Limb (tissue), 2 donors: ENCODE measurements around the gene CENPT.
"Not testable (repeated sequence)": the region's sequence is repeated elsewhere in the genome, so short reads cannot be mapped to it uniquely, and the experiment has no call there.

Experiments
- DNase-seq, 2 donors: peaks; one replicate each; pipeline ENCODE4 v3.0.0-alpha.2; 2016; ENCODE audit errors: extremely low spot score in 2 of 2

Gene CENPT

GRCh38 chr16:67874372-67874771 lies 26.9 kb upstream of the CENPT start:
- DNase-seq, result no peak

DNA sequence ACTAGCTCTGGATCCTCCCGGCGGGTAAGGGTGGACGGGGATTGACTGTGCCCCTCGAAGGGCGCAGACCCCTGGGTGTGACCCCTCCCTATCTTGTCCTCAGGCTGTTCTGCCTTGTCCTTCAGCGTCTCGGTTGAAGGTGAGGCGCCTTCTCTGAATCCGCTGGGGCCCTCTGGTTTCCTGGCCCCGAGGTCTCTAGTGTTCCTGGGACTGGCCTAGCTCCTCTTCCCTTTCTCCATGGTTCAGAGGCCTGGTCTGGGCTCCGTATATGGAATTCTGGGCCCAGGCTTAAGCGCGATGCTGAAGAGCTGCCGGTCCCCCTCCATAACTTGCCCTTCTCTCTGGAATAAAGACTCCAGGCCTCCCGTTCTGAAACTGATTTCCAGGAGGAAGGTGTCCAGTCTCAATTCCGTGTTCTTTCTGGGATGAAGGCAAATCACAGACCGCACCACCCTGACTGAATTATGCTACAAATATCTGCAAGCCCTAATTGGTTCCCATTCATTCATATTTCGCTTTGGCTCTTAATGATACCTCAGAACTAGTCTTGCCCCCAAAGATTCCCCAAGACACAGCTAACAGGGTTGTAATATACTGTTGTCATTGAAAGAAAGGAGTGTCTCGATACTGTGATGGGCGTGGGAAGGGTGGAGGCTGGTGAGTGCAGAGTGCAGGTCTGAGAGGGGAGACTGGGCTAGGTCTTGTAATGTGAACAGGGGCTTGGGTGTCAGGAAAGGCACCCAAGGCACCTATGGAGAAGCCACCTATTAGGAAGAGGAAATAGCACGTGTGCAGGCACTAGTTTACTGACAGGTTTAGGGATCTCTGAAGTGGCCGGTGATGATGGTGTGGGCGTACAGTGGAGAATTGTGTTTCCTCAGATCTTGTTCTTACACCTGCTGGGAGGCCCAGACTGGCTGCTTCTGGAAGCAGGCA lies 26.2 kb upstream of the CENPT start:
- DNase-seq, result no peak

- DNase-seq, result peak; percentile 58 to 88
These were observed 25.3 kb upstream of the CENPT start, which contains the start of gene EDC4 for GRCh38 chr16:67872631-67873434. Gene EDC4, plus strand, starts transcription at chr16:67873052. Its CDS starts 210 bp downstream, at chr16:67873262.

DNA sequence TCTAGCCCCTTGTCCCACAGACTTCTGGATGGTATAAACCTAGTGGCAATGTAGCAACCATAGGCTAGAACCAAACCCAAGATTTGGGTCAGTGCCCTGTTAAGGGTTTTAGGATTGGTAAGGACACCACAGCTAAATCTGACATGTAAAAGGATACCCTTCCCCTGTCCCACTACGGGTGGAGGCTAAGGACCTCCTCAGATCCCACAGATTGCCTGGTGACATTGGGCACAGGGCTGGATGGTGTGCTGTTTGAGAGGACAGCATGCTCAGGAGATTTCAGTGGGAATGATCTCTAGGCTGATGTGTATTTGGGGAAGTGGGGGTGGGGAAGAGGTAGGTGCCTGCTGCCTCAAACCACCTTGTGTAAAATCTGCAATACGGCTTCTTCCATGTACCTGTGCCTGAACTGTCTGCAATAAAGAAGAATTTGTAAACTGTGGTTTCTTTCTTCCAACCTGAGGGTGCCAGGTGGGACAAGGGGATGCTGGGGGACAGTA lies 24.7 kb upstream of the CENPT start:
- no peak for DNase-seq

DNA sequence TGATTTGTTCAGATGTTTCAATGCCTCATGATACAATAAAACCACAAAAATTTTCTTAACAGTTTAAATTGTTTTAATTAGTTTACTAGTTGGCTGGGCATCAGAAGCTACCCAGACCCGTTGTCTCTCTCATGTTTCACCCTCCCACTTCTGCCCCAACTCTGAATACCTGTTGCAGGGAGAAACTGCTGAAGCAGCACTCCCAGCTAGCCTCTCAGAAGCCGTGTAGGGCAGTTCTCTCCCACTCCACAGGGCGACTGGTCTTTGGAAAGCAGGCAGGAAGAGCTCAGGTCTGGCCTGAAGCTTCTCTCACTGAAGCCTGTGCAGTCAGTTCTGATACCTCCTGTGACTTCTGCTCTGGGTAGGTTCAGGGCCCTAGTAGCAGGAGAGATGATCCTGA lies 23.8 kb upstream of the CENPT start:
- no peak for DNase-seq

DNA sequence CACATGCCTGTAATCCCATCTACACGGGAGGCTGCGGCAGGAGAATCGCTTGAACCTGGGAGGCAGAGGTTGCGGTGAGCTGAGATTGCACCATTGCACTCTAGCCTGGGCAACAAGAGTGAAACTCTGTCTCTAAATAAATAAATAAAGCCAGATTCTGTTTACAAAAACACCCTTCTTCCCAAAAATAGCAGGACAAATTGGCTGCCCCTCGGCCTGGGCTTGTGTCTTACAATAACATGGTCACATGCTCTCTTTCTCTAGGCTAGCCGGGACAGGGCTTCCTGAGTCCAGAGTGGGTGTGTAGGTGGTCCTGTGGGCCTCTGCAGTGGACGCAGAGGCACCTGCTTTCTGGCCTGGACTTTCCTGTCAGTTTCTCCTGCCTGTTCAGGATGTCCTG lies 22.2 kb upstream of the CENPT start:
- no peak for DNase-seq

DNA sequence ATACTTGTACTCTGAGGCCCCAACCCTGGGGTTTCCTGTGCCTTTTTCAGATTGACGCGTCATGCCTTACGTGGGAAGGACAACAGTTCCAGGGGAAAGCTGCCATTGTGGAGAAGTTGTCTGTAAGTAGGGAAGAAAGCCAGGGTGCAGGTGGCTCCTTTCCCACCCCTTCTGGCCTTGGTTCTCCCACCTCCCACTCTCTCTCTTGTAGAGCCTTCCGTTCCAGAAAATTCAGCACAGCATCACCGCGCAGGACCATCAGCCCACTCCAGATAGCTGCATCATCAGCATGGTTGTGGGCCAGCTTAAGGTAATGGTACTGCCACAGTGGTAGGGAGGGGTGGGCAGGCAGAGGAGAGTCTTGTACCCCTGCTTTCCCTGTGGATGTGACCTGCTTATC lies 20.8 kb upstream of the CENPT start:
- no peak for DNase-seq

DNA sequence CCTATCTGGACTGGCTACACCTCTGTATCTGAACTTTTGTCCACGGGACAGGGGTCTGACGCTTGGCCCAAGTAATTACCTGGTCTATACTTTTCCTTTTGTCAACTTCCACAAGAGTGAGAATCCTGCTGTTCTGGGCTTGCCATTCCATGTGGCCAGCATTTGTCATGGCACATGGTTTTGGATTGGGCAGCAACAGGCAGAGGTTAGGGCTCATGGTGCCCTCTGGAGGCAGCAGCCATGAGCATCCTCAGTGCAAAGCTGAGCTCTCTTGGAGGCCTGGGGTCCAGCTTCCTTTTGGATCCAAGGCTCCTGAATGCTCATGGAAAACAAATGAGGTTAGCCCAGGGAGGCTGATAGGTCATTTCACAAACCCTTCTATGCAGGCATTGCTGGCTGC lies 17.8 kb upstream of the CENPT start:
- DNase-seq, result no peak

DNA sequence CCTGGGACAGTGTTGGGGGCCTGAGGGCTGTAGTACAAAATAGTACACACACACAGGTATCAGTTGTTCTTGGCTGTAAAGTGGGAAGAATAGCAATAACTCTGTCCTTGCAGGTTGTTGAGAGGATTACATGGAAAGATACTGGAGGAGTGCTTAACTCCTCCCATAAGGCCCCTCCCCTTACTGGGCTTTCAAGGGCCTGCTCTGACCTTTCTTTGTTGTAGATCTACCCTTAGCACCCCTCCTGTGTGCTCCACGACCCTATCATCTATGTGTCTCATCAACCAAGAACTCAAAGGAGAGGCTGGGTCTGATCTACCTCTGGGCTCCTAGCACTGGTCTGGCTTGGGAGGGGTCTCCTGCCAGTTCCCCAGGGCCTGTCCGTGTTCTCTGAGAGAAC lies 17.1 kb upstream of the CENPT start:
- DNase-seq, result no peak

DNA sequence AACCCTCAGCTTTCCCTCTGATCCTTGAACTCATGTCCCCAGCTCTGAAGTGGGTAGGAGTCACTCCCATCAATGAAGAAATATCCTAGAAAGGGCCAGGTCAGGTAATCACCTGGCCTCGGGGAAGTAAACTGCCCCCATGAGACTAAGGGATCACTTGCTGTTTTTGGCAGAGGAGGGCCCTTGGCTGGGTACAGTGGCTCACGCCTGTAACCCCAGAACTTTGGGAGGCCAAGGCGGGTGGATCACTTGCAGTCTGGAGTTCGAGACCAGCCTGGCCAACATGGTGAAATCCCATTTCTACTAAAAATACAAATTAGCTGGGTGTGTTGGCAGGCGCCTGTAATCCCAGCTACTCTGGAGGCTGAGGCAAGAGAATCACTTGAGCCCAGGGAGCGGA lies 16.6 kb upstream of the CENPT start:
- DNase-seq, result not testable (repeated sequence)

DNA sequence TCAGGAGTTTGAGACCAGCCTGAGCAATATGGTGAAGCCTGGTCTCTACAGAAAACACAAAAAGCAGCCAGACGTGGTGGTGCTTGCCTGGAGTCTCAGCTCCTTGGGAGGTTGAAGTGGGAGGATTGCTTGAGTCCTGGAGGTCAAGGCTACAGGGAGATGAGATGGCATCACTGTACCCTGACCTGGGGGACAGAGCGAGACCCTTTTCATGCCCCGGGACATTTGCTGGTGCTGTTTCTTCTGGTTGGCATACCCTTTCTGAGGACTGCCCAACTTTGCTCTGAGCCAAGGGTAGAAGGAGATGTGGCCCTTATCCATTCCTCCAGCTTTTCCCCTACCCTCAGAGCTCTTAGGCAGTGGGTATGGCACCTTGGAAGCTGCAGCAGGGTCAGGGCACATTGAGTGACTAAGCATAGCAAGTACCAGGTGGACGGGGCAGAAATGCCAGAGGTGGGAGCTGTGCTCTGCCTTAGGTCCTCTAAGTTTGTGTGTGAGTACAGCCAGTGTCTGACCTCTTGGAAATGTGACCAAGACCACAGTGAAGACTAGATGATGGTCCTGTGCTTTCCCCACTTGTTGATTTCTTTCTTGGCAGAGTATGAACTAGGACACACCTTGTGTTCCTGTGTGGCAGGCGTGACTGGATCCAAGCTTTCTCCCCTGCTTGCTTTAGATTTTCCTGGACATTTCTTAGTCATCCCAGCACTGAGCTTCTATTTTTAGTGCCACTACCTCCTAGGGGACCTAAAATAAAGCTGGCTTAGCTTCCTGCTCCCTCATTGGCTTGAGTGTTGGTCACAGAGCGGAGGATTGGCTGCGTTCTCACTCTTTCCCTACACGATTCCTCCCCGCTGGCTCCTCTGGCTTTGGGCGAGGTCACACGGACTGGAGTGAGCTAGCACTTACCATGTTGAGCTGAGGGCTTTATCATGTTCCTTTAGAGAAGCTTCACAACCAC lies 15.4 kb upstream of the CENPT start:
- DNase-seq, result no peak

DNA sequence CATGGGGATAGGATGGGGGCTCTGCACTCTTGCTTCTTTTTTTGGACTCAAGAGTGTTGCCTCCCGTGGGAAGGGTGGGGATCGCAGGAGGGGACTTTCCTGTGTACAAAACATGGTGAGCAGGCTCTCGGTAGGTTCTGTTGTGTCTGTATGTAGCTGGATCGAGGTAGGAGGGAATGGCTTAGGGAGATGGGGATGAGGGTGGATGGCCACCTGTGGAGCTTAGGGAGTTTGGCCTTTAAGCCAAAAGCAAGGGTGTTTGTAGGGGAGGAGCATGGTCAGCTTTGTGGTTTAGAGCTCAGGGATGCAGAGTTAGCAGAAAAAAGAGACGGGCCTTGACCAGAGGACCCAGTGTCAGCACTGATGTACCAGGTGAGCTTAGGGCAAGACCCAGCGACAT lies 14.4 kb upstream of the CENPT start:
- no peak for DNase-seq

DNA sequence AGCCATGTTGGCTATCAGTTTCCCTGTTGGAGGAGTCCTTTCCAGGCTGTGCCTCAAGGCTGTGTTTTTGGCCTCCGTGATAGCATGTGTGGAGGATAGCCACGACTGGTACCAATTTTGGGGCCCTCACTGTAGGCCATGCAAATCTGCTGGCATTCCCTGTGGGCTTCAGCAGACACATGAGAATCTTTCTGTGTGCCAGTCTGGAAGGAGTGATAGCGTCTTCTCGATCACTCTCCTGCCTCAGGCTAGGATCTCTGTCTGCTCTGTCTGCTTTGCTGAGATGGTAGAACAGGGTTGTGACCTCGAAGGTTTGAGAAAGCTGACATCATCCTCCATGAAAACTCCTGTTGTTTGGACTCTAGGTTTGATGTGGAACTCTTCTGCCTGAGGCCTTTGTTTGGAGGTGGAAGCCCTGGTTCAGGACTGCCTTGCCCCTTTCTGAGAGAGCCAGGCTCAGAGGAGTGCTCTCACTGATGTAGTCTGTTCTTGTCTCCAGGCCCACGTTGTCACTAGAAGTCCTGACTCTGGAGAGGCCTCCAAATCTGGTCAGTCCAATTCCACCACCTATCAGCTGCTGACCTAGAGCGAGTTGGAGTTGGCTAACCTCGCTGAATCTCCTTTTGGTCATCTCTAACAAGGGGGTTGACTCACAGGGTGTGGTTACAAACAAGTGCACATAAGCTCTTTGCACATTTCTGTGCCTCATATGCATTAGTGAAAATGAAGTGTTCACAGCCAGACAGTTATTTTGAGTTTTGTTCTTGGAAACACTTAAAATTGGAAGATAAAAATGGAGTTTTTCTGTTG lies 13.3 kb upstream of the CENPT start:
- no peak for DNase-seq

GRCh38 chr16:67858500-67858899 lies 11.0 kb upstream of the CENPT start:
- DNase-seq, result no peak

DNA sequence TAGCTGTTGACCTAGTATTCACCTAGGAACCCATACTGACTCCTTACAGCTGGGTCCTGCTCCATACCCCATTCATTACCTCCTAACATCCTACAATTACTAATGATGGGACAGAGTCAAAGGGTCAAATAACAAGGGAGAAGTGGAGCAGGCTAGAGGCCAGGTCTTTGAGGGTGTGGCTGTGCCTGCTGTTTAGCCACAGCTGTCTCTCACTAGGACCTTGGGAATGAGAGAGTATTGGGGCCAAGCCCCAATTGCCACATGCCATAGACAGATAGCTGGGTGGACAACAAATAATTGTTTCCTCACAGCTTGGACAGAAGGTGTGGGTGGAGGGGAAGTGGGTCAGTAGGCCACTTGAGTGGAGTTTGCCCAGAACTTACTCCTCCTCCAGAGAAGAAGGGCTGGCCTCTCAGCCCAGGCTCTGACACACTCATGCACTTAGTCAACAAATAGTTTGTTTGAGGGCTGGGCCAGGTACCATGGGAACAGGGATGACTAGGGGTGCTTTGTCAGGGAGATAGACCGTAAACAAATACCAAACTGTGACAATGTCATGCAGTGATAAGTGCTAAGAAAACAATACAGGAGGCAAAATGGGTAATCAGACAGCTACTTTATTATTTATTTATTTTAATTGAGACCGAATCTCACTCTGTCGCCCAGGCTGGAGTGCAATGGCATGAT lies 10.2 kb upstream of the CENPT start:
- no peak for DNase-seq

DNA sequence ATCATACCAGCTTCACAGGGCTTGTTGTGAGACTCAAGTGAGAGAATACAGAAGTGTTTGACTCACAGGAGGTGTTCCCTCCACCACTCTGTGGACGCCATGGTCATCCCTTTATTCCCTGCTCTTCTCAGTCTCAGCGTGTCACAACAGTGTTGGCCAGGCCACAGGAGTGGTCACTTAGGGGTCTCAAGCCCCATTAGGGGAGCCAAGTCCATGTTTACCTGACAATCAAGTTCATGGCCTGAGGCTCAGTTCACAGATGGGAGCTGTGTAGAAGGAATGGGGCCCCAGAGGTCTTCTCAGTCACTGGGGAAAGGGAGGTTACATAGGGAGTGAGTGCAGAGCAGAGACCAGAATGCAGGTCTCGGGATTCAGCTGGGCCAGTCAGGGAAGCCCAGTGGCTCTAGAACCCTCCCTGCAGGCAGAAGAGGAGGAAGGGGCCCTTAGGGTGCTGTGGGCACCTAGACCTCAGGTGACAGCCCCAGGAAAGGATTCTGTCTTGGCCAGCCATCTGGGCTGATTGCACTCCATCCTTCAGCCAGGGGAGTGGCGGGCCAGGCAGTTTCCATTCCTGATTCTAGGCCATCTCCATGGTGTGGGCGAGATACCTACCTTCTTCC lies 9.5 kb upstream of the CENPT start:
- DNase-seq, result no peak

DNA sequence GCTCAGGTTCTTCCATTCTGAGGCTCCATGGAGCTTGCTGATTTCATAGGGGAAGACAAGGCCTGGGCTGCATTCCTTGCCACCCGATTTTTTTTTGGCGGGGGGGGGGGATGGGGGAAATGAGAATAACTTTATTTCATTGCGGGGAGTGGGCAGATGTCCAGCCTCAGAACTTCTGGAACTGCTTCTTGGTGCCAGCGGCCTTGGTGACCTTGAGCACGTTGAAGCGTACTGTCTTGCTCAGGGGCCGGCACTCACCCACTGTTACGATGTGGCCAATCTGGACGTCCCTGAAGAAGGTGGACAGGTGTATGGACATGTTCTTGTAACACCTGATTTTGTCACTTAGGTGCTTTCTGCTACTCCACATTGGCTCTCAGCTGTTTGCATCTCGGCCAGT lies 8.3 kb upstream of the CENPT start:
- no peak for DNase-seq

- DNase-seq, result no peak
These were observed 6.2 kb upstream of the CENPT start for GRCh38 chr16:67853670-67854069.

GRCh38 chr16:67848118-67848517 lies 625 bp upstream of the CENPT start:
- DNase-seq, result no peak
